GM19328 (cell line): ENCODE data around the gene JPT2.

Source experiments
- ATAC-seq: cut with Tn5 transposase; IDR thresholded peaks from one replicate; pipeline ENCODE4 v1.9.1; 2021; ENCODE audit warnings: mild to moderate bottlenecking, moderate library complexity; ENCODE audit not compliant: unreplicated experiment

The JPT2 gene

GRCh38 chr16:1651094-1651973 is 26.7 kb upstream of the JPT2 start:
- ATAC-seq = no peak

- no peak for ATAC-seq
Observed at GRCh38 chr16:1651974-1652312, 26.1 kb upstream of the JPT2 start.

- no peak for ATAC-seq
Observed at GRCh38 chr16:1653023-1653422, 25.1 kb upstream of the JPT2 start.

- no peak for ATAC-seq
Observed at GRCh38 chr16:1654505-1655268, 23.4 kb upstream of the JPT2 start.

GRCh38 chr16:1655269-1655807 is 22.7 kb upstream of the JPT2 start:
- no peak for ATAC-seq

- ATAC-seq = no peak
Observed at GRCh38 chr16:1655909-1656807, 21.9 kb upstream of the JPT2 start.

GRCh38 chr16:1656808-1657617 is 21.1 kb upstream of the JPT2 start:
- no peak for ATAC-seq

- ATAC-seq = no peak
Observed at GRCh38 chr16:1657841-1658240, 20.2 kb upstream of the JPT2 start.

GRCh38 chr16:1659031-1659430 is 19.0 kb upstream of the JPT2 start:
- no peak for ATAC-seq

- ATAC-seq = no peak
Observed at GRCh38 chr16:1661826-1662225, 16.3 kb upstream of the JPT2 start.

GRCh38 chr16:1662543-1662942 is 15.5 kb upstream of the JPT2 start:
- ATAC-seq = no peak

GRCh38 chr16:1665829-1666228 is 12.2 kb upstream of the JPT2 start:
- no peak for ATAC-seq

- ATAC-seq = no peak
Observed at GRCh38 chr16:1666316-1666715, 11.8 kb upstream of the JPT2 start.

- ATAC-seq = no peak
Observed at GRCh38 chr16:1667271-1667670, 10.8 kb upstream of the JPT2 start.

- no peak for ATAC-seq
Observed at GRCh38 chr16:1667916-1668315, 10.2 kb upstream of the JPT2 start.

- ATAC-seq = no peak
Observed at GRCh38 chr16:1668612-1669319, 9.3 kb upstream of the JPT2 start.

GRCh38 chr16:1669698-1670097 is 8.4 kb upstream of the JPT2 start:
- no peak for ATAC-seq

- no peak for ATAC-seq
Observed at GRCh38 chr16:1670371-1670770, 7.7 kb upstream of the JPT2 start.

- ATAC-seq = no peak
Observed at GRCh38 chr16:1670866-1671265, 7.2 kb upstream of the JPT2 start.
